Testis (tissue), 3 donors: ENCODE measurements around the gene C1orf198. TPM values are rescaled to one million over a fixed set of nuclear protein-coding genes. Genes with fewer than 3 reads are reported as not detected.
A peak's percentile ranks its signal among the peaks of the same experiment; 100 is the strongest.

ENCODE experiments used
- DNase-seq: peaks from one replicate; pipeline ENCODE4 v3.0.0-alpha.2; 2019
- H3K27ac ChIP-seq, 2 donors: fragments of 200-600 bp; sonication (generic); one replicate each; pipeline ENCODE4 v1.5.1; 2019
- H3K27me3 ChIP-seq: fragments of 200-600 bp; sonication (generic); one replicate; pipeline ENCODE4 v1.5.1; 2019
- H3K36me3 ChIP-seq: fragments of 200-600 bp; sonication (generic); one replicate; pipeline ENCODE4 v1.5.1; 2017; ENCODE audit warnings: low read depth; ENCODE audit errors: missing control alignments
- H3K4me1 ChIP-seq: fragments of 200-600 bp; sonication (generic); one replicate; pipeline ENCODE4 v1.5.1; 2019
- H3K4me3 ChIP-seq, 2 donors: fragments of 200-600 bp; sonication (generic); one replicate each; pipeline ENCODE4 v1.5.1; 2017 to 2019
- H3K9me3 ChIP-seq: fragments of 200-600 bp; sonication (generic); one replicate; pipeline ENCODE4 v1.5.1; 2017
- POLR2A ChIP-seq: fragments of 450-650 bp; IDR thresholded peaks from one replicate; pipeline ENCODE4 v1.6.1; 2017; ENCODE audit warnings: antibody characterized with exemption, mild to moderate bottlenecking, moderate library complexity
- WGBS, 2 donors: methylation state at CpG; one replicate each; pipeline ENCODE4 v1.1.5; 2018; 5-methylcytosine and 5-hydroxymethylcytosine counted together
- intact Hi-C: fragments of 100-400 bp; cut with DNase I; formaldehyde crosslinking; loops from one replicate; pipeline ENCODE4 v1.15.1; 2023; ENCODE audit warnings: low total_unique reads
- polyA plus RNA-seq: library from polyadenylated mRNA; stranded (reverse); fragments of 350-450 nt; fragmentation: Illumina TruSeq; extraction: RNeasy Lipid Tissue Mini Kit (QIAGEN cat#74804); gene quantifications from one replicate; pipeline ENCODE4 v1.2.3, GENCODE V29; 2014; ENCODE audit warnings: low read depth, low replicate concordance; ENCODE audit not compliant: insufficient read depth
- total RNA-seq, 2 donors: library from RNA; depleted of rRNA; stranded (reverse); fragments of >200 nt; gene quantifications; one replicate each; pipeline ENCODE4 v1.2.3, GENCODE V29; 2016
- TF ChIP-seq, protein P1 (sequence below), 3 experiments: fragments of 450-650 bp in 2 of 3; fragments of 200-600 bp in 1 of 3; sonication (generic) in 1 of 3; IDR thresholded peaks; one replicate each; pipeline ENCODE4 v1.5.1; 2016 to 2019; ENCODE audit warnings: antibody characterized with exemption in 3 of 3, mild to moderate bottlenecking in 2 of 3, moderate library complexity in 1 of 3

C1orf198 gene
- total and polyA plus RNA-seq, 3 donors from 2014 or later, result 14.6 to 26.6 (median 20.2) TPM

DNA sequence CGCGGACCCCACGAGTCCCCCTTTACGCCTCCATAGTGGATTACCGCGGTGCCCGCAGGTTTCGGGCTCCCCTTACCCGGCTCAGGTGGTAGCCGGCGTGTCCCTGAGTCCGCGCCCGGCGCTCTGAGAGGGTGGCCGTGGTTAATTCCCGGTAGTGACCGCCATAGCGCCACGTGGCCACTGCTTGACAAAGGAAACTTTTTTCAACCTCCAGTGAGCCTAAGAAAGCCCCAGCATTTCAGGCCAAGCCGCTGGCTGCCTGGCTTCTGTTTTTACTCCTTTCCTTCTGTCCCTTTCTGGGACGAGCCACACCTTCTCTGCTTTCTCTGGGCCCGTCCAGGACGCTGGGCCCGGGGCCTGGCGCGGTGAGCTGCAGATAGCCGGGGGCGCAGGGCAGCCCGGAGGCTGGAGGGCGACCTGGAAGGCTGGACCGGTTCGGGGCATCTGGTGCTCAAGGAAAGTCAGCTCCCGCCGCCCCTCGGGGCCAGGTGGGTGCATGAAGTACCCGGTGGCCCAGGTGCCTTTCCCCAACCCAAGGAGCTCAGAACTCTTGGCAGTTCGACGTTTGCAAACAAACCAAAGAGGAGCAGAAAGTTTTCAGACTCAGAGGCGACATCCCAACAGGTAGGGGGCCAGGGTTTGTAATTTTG is 540 bp upstream of the C1orf198 start:
- Histone ChIP-seq H3K36me3 (no peaks in the 10 kb centered on the region), H3K4me1 (peaks cover 17% of the 10 kb centered on the region), H3K4me3 (peak overlapping the region; percentile 87 to 89), H3K27me3 (no peaks in the 10 kb centered on the region), H3K27ac (peak overlapping the region; percentile 77 to 79), H3K9me3 (no peaks in the 10 kb centered on the region)
- intact Hi-C loops, result no loop called here
- TF ChIP-seq, protein P1, sequence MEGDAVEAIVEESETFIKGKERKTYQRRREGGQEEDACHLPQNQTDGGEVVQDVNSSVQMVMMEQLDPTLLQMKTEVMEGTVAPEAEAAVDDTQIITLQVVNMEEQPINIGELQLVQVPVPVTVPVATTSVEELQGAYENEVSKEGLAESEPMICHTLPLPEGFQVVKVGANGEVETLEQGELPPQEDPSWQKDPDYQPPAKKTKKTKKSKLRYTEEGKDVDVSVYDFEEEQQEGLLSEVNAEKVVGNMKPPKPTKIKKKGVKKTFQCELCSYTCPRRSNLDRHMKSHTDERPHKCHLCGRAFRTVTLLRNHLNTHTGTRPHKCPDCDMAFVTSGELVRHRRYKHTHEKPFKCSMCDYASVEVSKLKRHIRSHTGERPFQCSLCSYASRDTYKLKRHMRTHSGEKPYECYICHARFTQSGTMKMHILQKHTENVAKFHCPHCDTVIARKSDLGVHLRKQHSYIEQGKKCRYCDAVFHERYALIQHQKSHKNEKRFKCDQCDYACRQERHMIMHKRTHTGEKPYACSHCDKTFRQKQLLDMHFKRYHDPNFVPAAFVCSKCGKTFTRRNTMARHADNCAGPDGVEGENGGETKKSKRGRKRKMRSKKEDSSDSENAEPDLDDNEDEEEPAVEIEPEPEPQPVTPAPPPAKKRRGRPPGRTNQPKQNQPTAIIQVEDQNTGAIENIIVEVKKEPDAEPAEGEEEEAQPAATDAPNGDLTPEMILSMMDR (IDR thresholded peaks at IDR 0.05), result no peak
- no peak for TF ChIP-seq POLR2A
- WGBS, 2 donors, result 2 to 3% methylated on average over 21 to 39 of the region's 40 CpGs
- DNase-seq, result peak; percentile 55

DNA sequence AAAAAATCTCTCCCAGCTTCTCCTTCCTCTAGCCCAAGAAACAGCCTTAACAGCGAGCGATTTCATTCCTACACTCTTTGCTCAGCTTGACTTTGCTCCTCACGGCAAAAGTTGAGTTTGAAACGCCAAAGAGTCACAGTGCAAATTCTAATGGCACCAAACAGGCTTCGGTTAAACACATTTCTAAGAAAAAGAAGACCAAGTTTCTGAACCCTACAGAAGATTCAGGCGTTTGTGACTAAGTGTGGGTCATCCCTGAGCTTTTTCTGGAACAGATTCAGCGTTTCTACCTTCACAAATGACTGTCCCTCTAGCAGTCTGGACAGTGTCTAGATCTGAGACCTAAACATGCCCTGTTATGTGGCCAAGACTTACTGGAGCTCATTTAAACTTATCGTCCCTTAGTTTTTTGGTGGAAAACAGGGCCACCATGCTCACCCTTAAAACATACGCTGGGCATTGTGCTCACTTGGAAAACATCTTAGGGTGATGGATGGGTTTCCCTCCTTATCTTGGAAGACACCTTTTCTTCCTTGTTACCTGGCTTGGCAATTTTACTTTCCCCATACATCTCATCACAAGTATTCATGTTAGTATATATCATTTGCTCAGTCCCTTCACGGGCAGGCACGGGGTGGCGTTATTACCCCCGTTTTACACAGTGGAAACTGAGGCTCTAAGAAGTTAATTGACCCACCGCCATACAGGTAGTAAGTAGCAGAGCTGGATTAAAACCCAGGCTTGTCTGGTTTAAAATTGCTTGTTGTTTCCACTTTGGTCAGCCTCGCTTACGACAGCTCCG is 1.0 kb downstream of the C1orf198 start:
- peak overlapping the region; percentile 87 to 89 for H3K4me3 ChIP-seq
- intact Hi-C loops, result no loop called here
- DNase-seq, result no peak
- H3K4me1 ChIP-seq, result peaks cover 17% of the 10 kb centered on the region
- TF ChIP-seq, protein P1 (IDR thresholded peaks at IDR 0.05), result no peak
- no peak for TF ChIP-seq POLR2A
- no peaks in the 10 kb centered on the region for H3K27me3 ChIP-seq
- H3K27ac ChIP-seq, result peak overlapping the region; percentile 56 to 79
- no peaks in the 10 kb centered on the region for H3K9me3 ChIP-seq
- no peaks in the 10 kb centered on the region for H3K36me3 ChIP-seq
- WGBS, 2 donors, result 10 to 11% methylated on average over 17 of the region's 17 CpGs

GRCh38 chr1:230866171-230867070 is 1.9 kb downstream of the C1orf198 start:
- TF ChIP-seq, protein P1 (IDR thresholded peaks at IDR 0.05), result no peak
- no peak for TF ChIP-seq POLR2A
- no peak for DNase-seq
- Histone ChIP-seq H3K36me3 (no peaks in the 10 kb centered on the region), H3K4me3 (no peak overlapping the region), H3K9me3 (no peaks in the 10 kb centered on the region), H3K4me1 (peaks cover 17% of the 10 kb centered on the region), H3K27ac (peak overlapping the region in 1 of 2 donors; percentile 79), H3K27me3 (no peaks in the 10 kb centered on the region)
- intact Hi-C loops, result no loop called here
- 66 to 69% methylated on average over 9 of the region's 9 CpGs for WGBS, 2 donors

GRCh38 chr1:230865062-230865817 is 3.1 kb downstream of the C1orf198 start:
- intact Hi-C loops, result no loop called here
- peaks cover 17% of the 10 kb centered on the region for H3K4me1 ChIP-seq

More at GRCh38 chr1:230865062-230865817, 3.1 kb downstream of the C1orf198 start:
- H3K27ac ChIP-seq, result no peak overlapping the region
- no peak for TF ChIP-seq POLR2A
- TF ChIP-seq, protein P1 (IDR thresholded peaks at IDR 0.05), result no peak
- 87 to 88% methylated on average over 8 of the region's 8 CpGs for WGBS, 2 donors
- no peak overlapping the region for H3K4me3 ChIP-seq
- no peaks in the 10 kb centered on the region for H3K36me3 ChIP-seq
- no peaks in the 10 kb centered on the region for H3K9me3 ChIP-seq
- DNase-seq, result no peak
- no peaks in the 10 kb centered on the region for H3K27me3 ChIP-seq
